ENCODE results near the gene NKG7. TPM values are rescaled to one million over a fixed set of nuclear protein-coding genes. Genes with fewer than 3 reads are reported as not detected.

The NKG7 gene
- total and polyA plus RNA-seq, 2 of the 13 experiments (the other 11 are each of a cell fraction or from before 2014, with no cell fraction given), result 0.40 TPM; not detected in 1

DNA sequence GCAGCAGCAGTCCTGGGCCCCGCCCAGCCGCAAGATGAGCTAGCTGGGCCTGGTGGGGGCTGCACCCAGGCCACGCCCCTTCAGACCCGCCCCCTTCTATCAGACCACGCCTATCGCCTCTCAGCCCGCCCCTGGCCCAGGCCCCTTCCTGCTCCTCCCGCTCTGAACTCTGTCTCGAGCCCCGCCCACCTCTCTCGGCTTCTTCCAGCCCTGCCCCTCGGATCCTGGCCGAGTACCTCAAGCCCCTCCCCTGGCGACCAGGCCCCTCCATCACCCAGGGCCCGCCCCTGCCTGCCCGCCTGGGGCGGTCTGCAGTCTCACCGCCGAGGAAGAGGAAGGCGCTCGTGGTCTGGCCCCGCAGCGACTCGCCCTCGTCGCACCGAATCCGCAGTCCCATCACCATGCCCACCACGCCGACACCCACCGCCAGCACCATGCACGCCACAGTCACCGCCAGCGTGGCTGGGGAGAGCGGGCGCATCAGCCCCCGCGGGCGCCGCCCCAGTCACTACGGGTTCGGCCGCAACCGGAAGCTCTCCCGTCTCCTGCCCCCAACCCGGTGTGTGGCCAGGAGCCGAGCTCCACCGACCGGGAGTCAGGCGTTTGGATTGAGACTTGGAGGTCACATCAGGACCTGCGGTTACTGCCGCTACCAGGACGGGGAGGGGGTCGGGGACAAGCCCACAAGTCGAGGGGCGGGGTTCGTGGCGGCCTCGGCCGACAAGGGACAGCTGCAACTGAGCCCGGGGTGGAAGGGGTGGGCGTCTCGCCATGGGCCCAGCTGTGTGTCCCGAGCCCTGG, 4.7 kb downstream of the NKG7 start (continued):
- TF ChIP-seq NFAT5 (CRISPR knock-in tag; IDR thresholded peaks at IDR 0.05) (peak; percentile 31; the same call in 1 of the 2 replicates), GRHL1 (CRISPR knock-in tag; conservative IDR thresholded peaks at IDR 0.05) (no peak), ZNF441 (CRISPR knock-in tag; IDR thresholded peaks at IDR 0.05; ENCODE audit: borderline replicate concordance) (no peak), KDM3A (CRISPR knock-in tag; IDR thresholded peaks at IDR 0.05; ENCODE audit: low read depth) (0 out of 2 replicates have a peak, but pooled peaks have one; percentile 24), KDM1A (CRISPR knock-in tag; IDR thresholded peaks at IDR 0.05) (no peak), RAD51 (IDR thresholded peaks at IDR 0.05; ENCODE audit: borderline replicate concordance) (no peak), ELF4 (CRISPR knock-in tag; IDR thresholded peaks at IDR 0.05; ENCODE audit: borderline replicate concordance) (no peak), ZNF225 (CRISPR knock-in tag; IDR thresholded peaks at IDR 0.05) (peak; percentile 31; the same call in 1 of the 2 replicates), MLLT10 (CRISPR knock-in tag; IDR thresholded peaks at IDR 0.05) (no peak), KLF16 (CRISPR knock-in tag; IDR thresholded peaks at IDR 0.05) (peak in 1 of 2 experiments; percentile 53; a peak in 2 of 4 replicates), TGIF2 (CRISPR knock-in tag; IDR thresholded peaks at IDR 0.05) (0 out of 2 replicates have a peak, but pooled peaks have one; percentile 10), ZFP36L1 (CRISPR knock-in tag; IDR thresholded peaks at IDR 0.05) (peak; percentile 96), RFX5 (IDR thresholded peaks at IDR 0.05; ENCODE audit: low read depth, low read length) (no peak)
- TF ChIP-seq, protein P1, sequence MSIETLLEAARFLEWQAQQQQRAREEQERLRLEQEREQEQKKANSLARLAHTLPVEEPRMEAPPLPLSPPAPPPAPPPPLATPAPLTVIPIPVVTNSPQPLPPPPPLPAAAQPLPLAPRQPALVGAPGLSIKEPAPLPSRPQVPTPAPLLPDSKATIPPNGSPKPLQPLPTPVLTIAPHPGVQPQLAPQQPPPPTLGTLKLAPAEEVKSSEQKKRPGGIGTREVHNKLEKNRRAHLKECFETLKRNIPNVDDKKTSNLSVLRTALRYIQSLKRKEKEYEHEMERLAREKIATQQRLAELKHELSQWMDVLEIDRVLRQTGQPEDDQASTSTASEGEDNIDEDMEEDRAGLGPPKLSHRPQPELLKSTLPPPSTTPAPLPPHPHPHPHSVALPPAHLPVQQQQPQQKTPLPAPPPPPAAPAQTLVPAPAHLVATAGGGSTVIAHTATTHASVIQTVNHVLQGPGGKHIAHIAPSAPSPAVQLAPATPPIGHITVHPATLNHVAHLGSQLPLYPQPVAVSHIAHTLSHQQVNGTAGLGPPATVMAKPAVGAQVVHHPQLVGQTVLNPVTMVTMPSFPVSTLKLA (IDR thresholded peaks at IDR 0.05), result peak; percentile 35; the same call in 1 of the 2 replicates
- TF ChIP-seq, protein P2, sequence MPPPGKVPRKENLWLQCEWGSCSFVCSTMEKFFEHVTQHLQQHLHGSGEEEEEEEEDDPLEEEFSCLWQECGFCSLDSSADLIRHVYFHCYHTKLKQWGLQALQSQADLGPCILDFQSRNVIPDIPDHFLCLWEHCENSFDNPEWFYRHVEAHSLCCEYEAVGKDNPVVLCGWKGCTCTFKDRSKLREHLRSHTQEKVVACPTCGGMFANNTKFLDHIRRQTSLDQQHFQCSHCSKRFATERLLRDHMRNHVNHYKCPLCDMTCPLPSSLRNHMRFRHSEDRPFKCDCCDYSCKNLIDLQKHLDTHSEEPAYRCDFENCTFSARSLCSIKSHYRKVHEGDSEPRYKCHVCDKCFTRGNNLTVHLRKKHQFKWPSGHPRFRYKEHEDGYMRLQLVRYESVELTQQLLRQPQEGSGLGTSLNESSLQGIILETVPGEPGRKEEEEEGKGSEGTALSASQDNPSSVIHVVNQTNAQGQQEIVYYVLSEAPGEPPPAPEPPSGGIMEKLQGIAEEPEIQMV (CRISPR knock-in tag; IDR thresholded peaks at IDR 0.05; ENCODE audit: low read depth), result no peak
- TF ChIP-seq, protein P3, sequence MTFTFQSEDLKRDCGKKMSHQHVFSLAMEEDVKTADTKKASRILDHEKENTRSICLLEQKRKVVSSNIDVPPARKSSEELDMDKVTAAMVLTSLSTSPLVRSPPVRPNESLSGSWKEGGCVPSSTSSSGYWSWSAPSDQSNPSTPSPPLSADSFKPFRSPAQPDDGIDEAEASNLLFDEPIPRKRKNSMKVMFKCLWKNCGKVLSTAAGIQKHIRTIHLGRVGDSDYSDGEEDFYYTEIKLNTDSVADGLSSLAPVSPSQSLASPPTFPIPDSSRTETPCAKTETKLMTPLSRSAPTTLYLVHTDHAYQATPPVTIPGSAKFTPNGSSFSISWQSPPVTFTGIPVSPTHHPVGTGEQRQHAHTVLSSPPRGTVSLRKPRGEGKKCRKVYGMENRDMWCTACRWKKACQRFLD (CRISPR knock-in tag; IDR thresholded peaks at IDR 0.05; ENCODE audit: borderline replicate concordance), result peak; percentile 33; the same call in 1 of the 2 replicates

Data from HepG2 (cell line).